Measurements from ENCODE around the gene TCF19. TPM values are rescaled to one million over a fixed set of nuclear protein-coding genes. Genes with fewer than 3 reads are reported as not detected.

Gene TCF19
- total RNA-seq, 1 experiment from 2014 or later: 19.3 TPM

GRCh38 chr6:31172973-31173384 lies 14.6 kb downstream of the TCF19 start:
- H3K4me1 Mint-ChIP-seq (ENCODE audit: low read depth, unreplicated experiment): peaks cover 6% of the 10 kb centered on the region
- CTCF ChIA-PET: no interaction called here
- no peaks in the 10 kb centered on the region for H3K9me3 ChIP-seq
- H3K4me3 ChIP-seq (ENCODE audit: low read depth, low read length): no peak overlapping the region
- no TSS peak for BruUV-seq (replicated peaks)
- intact Hi-C loops (cut with micrococcal nuclease; ENCODE audit: unreplicated experiment): no loop called here
- H3K4me3 Mint-ChIP-seq (ENCODE audit: unreplicated experiment): no peak overlapping the region
- POLR2A ChIA-PET: no interaction called here
- no peak for DNase-seq
- H3K27ac Mint-ChIP-seq (ENCODE audit: unreplicated experiment): no peak overlapping the region
- H3K9me3 Mint-ChIP-seq (ENCODE audit: unreplicated experiment): no peaks in the 10 kb centered on the region
- H3K27me3 ChIP-seq (replicated peaks; ENCODE audit: control insufficient read depth, insufficient read depth, low read length): no peaks in the 10 kb centered on the region
- H3K4me1 ChIP-seq: peaks cover 5% of the 10 kb centered on the region; the same call in 1 of the 2 replicates
- no peak for TF ChIP-seq CTCF (IDR thresholded peaks at IDR 0.05; ENCODE audit: insufficient read depth in 1 of 2, low read depth in 1 of 2, low read length in 1 of 2, severe bottlenecking in 1 of 2, unreplicated experiment in 1 of 2)
- no peaks in the 10 kb centered on the region for H3K36me3 Mint-ChIP-seq (ENCODE audit: insufficient read depth, unreplicated experiment)
- H3K27me3 Mint-ChIP-seq (ENCODE audit: insufficient read depth, unreplicated experiment): no peaks in the 10 kb centered on the region
- H3K36me3 ChIP-seq (ENCODE audit: control insufficient read depth, insufficient read depth, low read length): no peaks in the 10 kb centered on the region

- H3K27ac Mint-ChIP-seq (ENCODE audit: unreplicated experiment): no peak overlapping the region
- POLR2A ChIA-PET: no interaction called here
- intact Hi-C loops (cut with micrococcal nuclease; ENCODE audit: unreplicated experiment): no loop called here
These were observed 15.0 kb downstream of the TCF19 start for GRCh38 chr6:31173406-31173805.

GRCh38 chr6:31174378-31174777 lies 16.0 kb downstream of the TCF19 start:
- Histone ChIP-seq H3K4me1 (peaks cover 4% of the 10 kb centered on the region; the same call in 1 of the 2 replicates), H3K36me3 (ENCODE audit: control insufficient read depth, insufficient read depth, low read length) (no peaks in the 10 kb centered on the region), H3K4me3 (ENCODE audit: low read depth, low read length) (no peak overlapping the region), H3K27me3 (replicated peaks; ENCODE audit: control insufficient read depth, insufficient read depth, low read length) (no peaks in the 10 kb centered on the region), H3K9me3 (no peaks in the 10 kb centered on the region)
- no peaks in the 10 kb centered on the region for H3K9me3 Mint-ChIP-seq (ENCODE audit: unreplicated experiment)
- CTCF ChIA-PET: no interaction called here
- no peaks in the 10 kb centered on the region for H3K36me3 Mint-ChIP-seq (ENCODE audit: insufficient read depth, unreplicated experiment)
- peaks cover 3% of the 10 kb centered on the region for H3K4me1 Mint-ChIP-seq (ENCODE audit: low read depth, unreplicated experiment)
- TF ChIP-seq CTCF (IDR thresholded peaks at IDR 0.05; ENCODE audit: insufficient read depth in 1 of 2, low read depth in 1 of 2, low read length in 1 of 2, severe bottlenecking in 1 of 2, unreplicated experiment in 1 of 2): no peak
- H3K4me3 Mint-ChIP-seq (ENCODE audit: unreplicated experiment): no peak overlapping the region
- no peaks in the 10 kb centered on the region for H3K27me3 Mint-ChIP-seq (ENCODE audit: insufficient read depth, unreplicated experiment)
- DNase-seq: no peak
- no peak overlapping the region for H3K27ac Mint-ChIP-seq (ENCODE audit: unreplicated experiment)
- intact Hi-C loops (cut with micrococcal nuclease; ENCODE audit: unreplicated experiment): no loop called here
- no TSS peak for BruUV-seq (replicated peaks)
- POLR2A ChIA-PET: interaction anchor here (0.6 kb wide), 1 partner anchor 1664 kb away, joined by 3 read pairs; no protein-coding TSS in a partner anchor

More at GRCh38 chr6:31173406-31173805, 15.0 kb downstream of the TCF19 start:
- Mint-ChIP-seq H3K27me3 (ENCODE audit: insufficient read depth, unreplicated experiment) (no peaks in the 10 kb centered on the region), H3K4me1 (ENCODE audit: low read depth, unreplicated experiment) (peaks cover 6% of the 10 kb centered on the region), H3K4me3 (ENCODE audit: unreplicated experiment) (no peak overlapping the region), H3K36me3 (ENCODE audit: insufficient read depth, unreplicated experiment) (no peaks in the 10 kb centered on the region), H3K9me3 (ENCODE audit: unreplicated experiment) (no peaks in the 10 kb centered on the region)
- H3K9me3 ChIP-seq: no peaks in the 10 kb centered on the region
- CTCF ChIA-PET: no interaction called here
- no peak overlapping the region for H3K4me3 ChIP-seq (ENCODE audit: low read depth, low read length)
- H3K4me1 ChIP-seq: peaks cover 5% of the 10 kb centered on the region; the same call in 1 of the 2 replicates
- DNase-seq: no peak
- no peak for TF ChIP-seq CTCF (IDR thresholded peaks at IDR 0.05; ENCODE audit: insufficient read depth in 1 of 2, low read depth in 1 of 2, low read length in 1 of 2, severe bottlenecking in 1 of 2, unreplicated experiment in 1 of 2)
- no peaks in the 10 kb centered on the region for H3K36me3 ChIP-seq (ENCODE audit: control insufficient read depth, insufficient read depth, low read length)
- no TSS peak for BruUV-seq (replicated peaks)
- H3K27me3 ChIP-seq (replicated peaks; ENCODE audit: control insufficient read depth, insufficient read depth, low read length): no peaks in the 10 kb centered on the region
